ENCODE data around the gene EGLN3.
"Not testable (repeated sequence)": the region's sequence is repeated elsewhere in the genome, so short reads cannot be mapped to it uniquely, and the experiment has no call there.

Gene EGLN3

DNA sequence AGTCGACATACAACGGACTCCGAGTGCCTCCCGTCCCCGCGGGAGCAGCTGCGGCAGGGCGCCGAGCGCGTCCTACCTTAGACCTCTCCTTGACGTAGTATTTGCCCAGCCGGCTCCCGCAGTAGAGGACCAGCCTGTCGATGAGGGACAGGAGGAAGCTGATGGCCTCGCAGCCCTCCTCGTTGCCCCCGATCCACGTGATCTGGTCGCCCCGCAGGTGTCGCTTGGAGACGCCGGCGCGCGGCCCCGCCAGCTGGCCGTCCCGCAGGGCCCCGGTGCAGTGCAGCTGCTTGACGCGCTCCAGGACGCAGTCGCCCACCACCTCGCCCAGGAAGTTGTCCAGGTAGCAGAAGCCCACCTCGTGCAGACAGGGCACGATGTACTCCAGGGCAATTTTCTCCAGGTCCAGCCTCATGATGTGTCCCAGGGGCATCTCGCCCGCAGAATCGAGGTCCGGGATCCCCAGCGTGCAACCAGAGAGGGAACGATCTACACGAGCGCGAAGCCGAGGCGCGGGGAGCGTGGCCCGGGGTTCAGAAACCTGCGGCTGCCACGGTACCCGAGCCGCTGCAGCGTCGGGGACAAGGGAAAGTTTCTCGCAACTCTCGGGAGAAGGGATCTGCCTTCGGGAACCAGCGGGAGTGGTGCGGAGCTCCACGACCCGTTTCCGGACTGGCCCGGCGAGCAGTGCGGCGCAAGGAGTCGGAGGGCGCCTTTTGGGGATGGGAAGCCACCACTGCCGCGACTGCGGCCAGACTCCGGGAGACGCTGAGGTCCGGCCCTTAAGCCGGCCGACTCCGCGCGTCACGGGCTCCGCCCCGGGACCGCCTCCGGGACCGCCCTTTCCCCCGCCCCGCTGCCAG is at the start of gene EGLN3:
Gene EGLN3, minus strand, starts transcription at position 755 of the 863 bp plus-strand sequence. Its CDS starts 322 bp downstream, at position 433.
- DNase-seq (ENCODE audit: low read depth) = peak; percentile 17

DNA sequence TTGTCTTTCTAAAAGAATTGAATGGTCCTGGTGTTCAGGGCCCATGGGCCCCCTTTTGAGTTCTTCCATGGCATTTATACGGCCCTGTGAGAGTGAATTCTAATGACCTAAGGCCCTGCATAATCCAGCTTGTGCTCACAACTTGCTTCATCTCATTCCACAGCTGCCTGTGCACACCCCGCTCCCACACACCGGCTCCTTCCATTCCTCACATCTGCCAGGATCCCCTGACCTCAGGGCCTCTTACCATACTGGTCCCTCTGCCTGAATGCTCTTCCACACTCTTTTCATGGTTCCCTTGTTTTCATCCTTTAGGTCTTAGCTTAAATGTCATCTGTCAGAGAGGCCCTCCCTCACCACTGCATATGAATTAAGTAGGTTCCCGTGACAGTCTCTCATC is 49.5 kb upstream of the EGLN3 start:
- DNase-seq (ENCODE audit: low read depth) = no peak

DNA sequence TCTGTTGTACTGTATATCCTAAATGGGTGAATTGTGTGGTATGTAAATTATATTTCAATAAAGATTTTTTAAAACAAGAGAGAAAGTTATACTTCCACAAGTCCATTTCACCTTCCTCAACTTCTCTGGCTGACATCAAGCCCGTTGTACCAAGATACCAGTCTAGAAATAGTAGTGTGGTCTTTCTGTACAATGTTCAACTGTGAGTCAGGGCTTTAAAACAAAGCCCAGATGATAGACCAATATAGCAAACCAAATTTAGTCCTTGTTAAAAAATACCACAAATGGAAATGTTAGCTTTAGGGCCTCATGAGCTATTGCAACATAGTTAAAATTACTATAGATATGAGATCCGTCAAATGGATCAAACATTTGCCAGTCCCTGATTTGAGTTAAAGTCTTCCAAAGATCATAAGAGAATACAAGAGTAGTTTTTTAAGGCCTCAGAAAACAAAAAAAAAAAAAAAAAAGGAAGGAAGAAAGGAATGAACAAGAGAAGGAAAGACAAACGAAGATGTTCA is 49.0 kb upstream of the EGLN3 start:
- no peak for DNase-seq (ENCODE audit: low read depth)

DNA sequence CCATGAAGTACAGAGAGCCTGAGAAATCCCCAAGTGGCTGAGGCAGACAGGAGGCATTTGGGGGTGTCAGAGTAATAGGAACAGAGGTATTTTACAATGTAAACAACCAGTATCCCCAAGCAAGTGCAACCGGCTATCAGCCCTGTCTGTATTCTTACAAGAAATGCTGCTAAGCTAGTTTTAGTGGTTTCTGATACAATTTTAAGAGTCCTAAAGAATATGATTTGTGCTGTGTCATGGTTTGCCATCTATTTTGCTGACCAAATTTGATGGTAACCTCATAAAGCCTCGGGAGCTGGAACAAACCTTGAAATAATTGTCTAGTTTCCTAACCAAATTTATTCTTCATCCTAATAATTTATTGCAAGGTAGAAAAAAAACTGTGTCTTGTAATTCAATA is 46.7 kb upstream of the EGLN3 start:
- no peak for DNase-seq (ENCODE audit: low read depth)

DNA sequence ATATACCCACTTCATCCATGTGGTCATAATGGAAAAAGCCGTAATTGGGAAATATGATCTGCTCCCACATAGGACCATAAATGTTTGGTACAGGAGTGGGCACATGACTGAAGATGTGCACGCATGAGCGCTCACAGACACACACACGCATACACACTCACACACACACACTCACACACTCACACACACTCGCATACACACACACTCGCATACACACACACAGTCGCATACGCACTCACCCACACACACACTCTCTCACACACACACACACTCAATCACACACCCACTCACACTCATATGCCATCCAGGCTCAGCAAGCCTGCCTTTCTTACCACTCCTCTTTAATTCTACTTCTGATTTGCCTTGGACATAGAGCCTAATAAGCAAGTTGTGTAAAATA is 45.6 kb upstream of the EGLN3 start:
- no peak for DNase-seq (ENCODE audit: low read depth)

DNA sequence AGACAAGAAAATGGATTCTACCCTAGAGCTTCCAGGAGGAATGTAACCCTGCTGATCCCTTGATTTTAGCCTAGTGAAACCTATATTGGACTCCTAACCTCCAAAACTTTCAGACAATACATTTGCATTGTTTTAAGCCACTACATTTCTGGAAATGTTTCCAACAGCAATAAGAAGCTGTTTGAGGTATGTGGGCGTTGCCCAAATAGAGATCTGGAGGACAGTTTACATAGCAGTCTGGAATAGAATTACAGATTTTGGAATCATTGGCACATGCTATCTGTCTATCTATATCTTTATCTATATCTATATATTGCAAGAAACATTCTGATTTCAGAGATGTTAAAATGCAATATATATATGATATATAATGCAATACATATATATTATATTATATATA is 42.4 kb upstream of the EGLN3 start:
- DNase-seq (ENCODE audit: low read depth) = no peak

DNA sequence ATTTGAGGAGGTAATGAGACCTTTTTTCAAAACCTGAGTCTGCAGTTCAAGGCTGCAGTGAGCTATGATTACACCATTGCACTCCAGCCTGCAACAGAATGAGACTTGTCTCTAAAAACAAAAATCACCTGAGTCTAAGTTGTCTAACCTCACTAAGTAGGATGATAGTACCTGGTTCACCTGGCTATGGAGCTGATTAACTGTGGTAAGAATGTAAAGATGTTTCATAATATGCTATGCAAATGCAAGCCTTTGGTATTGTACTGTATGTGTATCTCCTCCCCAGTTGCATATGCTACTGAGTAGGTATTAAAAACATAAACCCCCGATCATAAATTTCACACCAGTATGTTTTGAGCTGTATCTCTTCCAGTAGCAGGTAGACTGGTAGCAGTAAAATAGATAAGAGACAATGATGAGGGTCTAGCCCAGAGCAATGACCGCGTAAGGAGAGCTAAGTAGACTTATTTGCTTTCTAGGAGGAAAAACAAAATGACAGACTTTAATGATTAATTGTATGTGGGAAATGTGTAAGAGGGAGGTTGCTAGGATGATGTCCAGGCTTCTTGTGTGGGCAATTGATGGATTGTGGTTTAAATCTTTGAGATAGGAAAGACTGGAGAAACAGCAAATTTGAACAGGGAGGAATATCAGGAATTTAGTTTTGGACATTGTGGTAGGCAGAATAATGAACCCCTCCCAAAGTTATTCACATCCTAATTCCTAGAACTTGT is 41.6 kb upstream of the EGLN3 start:
- no peak for DNase-seq (ENCODE audit: low read depth)

DNA sequence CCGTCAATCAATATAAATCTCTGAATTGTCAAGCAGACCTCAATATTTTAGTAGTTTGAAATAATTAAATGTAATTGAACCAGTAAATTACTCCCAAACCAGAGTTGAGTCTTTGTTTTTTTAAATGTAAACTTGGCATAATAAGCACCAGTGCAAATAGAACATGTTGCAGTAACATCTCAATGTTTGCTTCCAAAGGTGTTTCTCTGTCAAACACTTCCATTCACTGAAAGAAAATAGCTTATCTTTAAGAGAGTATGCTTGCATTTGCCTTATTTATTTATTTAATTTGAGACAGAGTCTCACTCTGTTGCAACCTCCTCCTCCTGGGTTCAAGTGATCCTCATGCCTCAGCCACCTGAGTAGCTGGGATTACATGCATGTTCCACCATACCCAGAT is 39.9 kb upstream of the EGLN3 start:
- DNase-seq (ENCODE audit: low read depth) = no peak

DNA sequence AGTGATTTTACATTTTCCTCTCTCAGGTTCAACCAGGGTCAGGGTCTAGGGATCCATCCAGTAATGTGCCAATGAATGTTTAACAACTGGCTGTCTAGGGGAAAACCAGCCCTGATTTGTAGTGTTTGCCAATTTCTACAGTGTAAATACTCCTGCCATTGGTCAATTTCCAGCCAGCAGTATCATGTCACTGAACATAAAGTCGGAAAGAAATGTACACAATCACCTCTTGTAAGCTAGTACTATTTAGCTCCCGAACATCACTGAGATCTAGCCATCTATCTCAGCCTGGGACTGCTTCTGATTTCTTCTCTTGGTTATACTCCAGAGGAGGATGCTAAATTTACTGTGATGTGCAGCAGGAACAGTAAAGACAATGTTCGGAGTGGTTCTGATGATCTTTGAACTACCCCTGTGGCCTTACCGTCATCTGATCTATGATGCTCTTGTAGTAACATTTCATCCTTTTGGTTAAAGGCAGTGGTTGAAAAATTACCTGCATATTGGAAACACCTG is 36.7 kb upstream of the EGLN3 start:
- no peak for DNase-seq (ENCODE audit: low read depth)

DNA sequence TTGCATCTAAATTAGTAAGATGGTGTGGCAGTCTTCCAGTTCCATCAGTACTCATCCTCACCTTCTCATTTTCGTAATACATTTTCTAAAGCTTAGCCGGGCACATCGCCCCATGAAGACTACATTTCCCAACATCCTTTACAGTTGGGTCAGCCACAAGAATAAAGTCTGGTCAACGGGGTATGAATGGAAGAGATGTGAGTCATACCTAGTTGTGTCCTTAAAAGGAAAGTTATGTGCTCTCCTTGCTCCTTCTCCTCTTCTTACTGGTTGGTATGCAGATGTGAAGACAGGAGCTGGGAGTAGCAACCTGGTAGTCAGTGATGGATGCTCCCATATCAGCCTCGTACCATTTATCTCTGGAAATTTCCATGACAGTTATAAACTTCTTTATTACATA is 35.9 kb upstream of the EGLN3 start:
- no peak for DNase-seq (ENCODE audit: low read depth)

DNA sequence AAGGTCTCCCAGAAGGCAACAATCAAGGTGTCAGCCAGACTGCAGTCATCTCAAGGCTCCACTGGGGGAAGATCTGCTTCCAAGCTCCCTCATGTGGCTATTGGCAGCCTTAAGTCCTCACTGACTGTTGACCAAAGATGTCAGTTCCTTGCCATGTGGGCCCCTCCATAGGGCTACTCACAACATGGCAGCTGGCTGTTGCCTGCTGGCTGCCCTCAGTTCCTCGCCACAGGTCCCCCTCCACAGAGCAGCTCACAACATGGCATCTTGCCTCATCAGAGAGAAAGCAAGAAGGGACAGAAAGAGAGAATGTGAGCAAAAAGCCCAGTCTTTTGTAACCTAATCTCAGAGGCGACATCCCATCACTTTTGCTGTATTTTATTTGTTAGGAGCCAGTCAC is 34.4 kb upstream of the EGLN3 start:
- DNase-seq (ENCODE audit: low read depth) = no peak

DNA sequence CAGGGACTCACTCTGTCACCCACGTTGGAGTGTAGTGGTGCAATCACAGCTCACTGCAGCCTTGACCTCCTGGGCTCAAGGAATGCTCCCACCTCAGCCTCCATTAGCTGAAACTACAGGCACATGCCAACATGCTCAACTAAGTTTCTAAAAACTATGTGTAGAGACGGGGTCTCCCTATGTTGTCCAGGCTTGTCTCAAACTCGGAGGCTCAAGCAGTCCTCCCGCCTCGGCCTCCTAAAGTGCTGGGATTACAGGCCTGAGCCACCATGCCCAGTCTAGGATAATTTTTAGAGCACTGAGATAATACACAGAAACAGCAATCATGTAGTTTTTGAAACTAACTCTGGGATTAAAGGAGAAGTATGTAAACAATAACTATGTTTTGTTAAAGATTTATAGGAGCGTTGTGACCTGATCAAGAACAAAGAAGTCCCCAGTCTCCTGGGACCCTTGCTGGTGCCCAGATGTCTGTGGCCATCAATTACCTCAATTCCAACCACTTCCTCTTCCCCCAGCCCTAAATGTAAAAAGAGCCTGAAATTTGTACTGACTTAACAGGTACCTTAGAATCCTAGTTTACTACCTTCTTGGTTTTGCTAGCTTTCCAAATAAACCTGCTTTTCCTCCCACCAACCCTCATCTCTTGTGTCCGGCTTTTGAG is 28.9 kb upstream of the EGLN3 start:
- no peak for DNase-seq (ENCODE audit: low read depth)

DNA sequence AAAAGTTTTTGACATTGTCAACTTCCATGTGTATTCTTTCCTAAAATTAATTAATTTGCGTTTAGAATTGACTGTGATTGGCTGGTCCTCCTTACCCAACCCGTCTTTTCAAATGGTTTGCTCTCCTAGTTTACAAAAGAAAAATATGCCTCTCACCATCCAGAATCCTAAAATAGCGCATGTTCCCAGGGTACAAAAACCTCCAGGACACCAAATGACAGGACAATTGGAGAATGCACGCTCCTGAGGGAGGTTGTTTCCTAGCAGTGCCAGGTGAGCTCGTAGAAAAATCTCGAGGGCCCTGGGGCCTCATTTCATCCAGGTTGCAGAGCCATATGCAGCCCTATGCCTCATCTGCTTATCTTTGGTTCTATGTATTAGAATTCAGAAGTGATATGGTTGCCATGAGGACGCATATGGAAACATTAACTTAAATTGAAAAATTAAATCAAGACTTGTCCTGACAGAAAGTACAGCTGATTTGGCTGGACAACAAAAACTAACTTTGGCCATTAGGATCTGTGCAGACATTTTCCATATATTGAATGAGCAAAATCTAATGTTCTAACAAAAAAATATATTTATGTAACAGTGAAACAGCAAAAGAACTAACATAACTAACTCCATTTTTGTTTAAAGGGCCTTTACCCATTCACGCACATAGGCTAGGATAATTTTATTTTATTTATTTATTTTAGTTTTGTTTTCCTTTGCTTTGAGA is 28.2 kb upstream of the EGLN3 start:
- no peak for DNase-seq (ENCODE audit: low read depth)

DNA sequence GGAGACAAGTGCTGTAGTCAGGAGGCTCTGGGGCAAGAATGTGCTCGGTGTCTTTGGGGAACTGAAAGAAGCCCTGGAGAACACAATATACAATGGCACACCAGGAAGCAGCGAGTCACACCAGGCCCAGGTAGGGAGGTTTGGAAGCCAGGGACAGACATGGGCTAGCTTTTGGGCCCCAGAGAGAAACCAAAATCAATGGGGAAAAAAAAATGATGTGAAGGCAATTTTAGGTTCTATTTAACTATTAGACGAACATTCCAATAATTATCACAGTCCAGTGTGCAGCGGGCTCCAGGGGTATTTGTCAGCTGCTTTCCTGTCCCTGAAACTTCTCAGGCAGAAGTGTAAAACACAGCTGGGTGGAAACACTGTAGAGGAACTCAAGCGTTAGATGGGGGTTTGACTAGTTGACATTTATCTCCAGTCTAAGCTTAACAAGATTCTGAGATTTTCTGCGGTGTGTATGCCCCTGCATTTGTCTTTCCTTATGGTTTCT is 21.8 kb upstream of the EGLN3 start:
- no peak for DNase-seq (ENCODE audit: low read depth)

DNA sequence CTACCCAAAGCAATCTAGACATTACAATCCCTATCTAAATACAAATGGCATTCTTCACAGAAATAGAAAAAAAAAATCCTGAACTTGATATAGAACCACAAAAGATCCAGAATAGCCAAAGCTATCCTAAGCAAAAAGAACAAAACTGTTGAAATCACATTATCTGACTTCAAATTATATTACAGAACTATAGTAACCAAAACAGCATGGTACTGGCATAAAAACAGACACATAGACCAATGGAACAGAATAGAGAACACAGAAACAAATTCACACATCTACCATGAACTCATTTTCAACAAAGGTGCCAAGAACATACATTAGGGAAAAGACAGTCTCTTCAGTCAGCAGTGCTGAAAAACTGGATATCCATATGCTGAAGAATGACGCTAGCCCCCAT is 19.0 kb upstream of the EGLN3 start:
- DNase-seq (ENCODE audit: low read depth) = not testable (repeated sequence)

DNA sequence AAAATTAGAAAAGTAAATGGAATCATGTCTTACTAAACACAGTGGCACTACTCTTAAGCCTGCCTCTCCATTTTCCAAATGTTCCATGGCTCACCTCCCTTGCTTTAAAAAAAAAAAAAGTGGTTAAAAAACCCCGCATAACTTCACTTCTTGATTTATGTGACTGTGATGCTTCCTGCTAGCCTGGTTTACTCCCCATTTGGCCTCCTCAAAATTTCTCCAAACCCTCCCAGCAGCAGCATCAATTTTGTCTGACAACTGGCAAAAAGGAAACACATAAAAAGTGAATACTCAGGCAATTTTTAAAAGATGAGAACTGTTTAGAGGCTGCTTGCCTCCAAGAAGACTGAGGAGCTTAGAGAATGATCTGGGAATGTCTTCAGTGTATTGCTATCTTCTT is 17.8 kb upstream of the EGLN3 start:
- no peak for DNase-seq (ENCODE audit: low read depth)

DNA sequence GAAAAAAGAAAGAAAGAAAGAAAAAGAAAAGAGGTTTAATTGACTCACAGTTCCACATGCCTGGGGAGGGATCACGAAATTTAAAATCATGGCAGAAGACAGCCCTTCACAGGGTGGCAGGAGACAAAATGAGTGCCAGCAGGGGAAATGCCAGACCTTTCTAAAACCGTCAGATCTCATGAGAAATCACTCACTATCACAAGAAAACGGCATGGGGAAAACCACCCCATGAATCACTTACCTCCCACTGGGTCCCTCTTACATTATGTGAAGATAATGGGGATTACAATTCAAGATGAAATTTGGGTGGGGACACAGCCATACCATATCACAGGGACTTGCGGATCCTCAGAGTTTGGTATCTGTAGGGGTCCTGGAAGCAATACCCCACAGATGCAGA is 16.3 kb upstream of the EGLN3 start:
- DNase-seq (ENCODE audit: low read depth) = no peak

DNA sequence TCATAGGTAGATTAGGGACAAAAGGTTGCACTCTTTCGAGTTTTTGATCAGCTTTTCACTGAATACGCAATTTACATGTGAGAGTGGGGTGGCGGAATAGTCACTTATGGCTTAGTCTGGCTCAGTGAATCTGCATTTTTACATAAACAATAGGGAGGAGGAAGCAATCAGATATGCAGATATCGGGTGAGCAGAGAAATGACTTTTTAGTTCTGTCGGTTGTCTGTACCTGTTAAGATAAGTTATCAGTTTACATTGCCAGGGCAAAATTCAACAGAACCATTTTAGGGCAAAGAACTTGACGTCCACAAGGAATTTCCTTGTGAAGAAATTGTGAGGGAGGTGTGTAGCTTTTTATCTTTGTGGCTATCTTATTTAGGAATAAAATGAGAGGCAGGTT is 15.4 kb upstream of the EGLN3 start:
- no peak for DNase-seq (ENCODE audit: low read depth)

DNA sequence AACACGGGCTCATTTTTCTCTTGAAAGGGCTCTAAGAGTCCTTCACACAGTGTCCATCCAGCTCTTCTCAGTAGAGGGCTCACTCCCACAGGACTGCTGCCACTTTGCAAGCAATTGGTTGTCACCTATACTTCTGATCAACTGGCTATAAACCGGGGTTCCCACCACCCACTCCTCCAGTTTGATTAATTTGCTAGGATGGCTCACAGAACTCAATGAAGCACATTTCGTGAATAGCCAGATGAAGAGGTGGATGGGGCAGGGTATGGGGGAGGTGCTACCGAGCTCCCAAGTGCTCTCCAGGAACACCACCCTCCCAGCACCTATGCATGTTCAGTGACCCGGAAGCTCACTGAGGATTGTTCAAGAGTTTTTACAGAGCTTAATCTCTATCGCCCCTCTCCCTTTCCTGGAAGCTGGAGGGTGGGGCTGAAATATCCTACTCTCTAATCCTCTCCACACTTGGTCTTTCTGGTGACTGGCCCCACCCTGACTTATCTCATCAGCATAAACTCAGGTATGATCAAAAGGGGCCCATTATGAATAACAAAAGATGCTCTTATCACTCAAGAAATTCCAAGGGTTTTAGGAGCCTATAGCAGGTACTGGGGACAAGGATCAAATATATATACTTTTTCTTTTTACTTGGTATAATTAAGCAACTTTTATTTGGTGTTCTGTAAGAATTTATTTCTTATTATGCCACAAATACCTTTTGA is 13.9 kb upstream of the EGLN3 start:
- no peak for DNase-seq (ENCODE audit: low read depth)

DNA sequence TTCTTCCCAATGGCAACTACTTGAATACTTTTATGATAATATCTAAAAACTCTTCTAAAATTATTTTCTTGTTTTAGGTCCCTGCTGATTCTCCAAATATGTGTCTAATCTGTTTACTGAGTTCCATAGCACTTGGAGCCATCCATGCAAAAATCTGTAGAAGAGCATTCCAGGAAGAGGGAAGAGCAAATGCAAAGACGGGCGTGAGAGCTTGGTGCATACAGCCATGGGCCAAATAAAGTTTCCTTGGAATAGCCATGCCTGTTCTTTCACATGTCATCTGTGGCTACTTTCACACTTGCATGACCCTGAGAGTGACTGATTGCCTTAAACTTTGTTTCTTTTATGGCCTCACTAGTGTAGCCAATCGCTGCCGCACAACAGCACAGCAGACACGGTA is 13.0 kb upstream of the EGLN3 start:
- DNase-seq (ENCODE audit: low read depth) = no peak

DNA sequence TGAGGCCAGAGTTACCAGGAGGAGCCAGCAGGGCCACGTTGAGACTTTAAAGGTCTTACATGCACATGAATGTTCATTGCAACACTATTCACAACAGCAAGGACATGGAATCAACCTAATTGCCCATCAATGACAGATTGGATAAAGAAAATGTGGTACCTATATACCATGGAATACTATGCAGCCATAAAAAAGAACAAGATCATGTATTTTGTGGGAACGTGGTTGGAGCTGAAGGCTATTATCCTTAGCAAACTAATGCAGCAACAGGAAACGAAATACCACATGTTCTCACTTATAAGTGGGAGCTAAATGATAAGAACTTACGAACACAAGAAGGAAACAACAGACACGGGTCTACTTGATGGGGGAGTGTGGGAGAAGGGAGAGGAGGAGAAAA is 11.6 kb upstream of the EGLN3 start:
- not testable (repeated sequence) for DNase-seq (ENCODE audit: low read depth)
